Vagina (tissue), 2 donors: ENCODE measurements around the gene MRNIP. TPM values are rescaled to one million over a fixed set of nuclear protein-coding genes. Genes with fewer than 3 reads are reported as not detected.

ENCODE experiments used
- DNase-seq, 2 donors: peaks; one replicate each; pipeline ENCODE4 v3.0.0-alpha.2; 2017; ENCODE audit errors: extremely low spot score in 2 of 2
- H3K27ac ChIP-seq: fragments of 200-600 bp; sonication (generic); one replicate; pipeline ENCODE4 v1.5.1; 2019
- H3K27me3 ChIP-seq: fragments of 200-600 bp; sonication (generic); one replicate; pipeline ENCODE4 v1.5.1; 2019
- H3K36me3 ChIP-seq, 2 donors: fragments of 200-600 bp; sonication (generic); one replicate each; pipeline ENCODE4 v1.5.1; 2017 to 2019
- H3K4me1 ChIP-seq: fragments of 200-600 bp; sonication (generic); one replicate; pipeline ENCODE4 v1.5.1; 2019
- H3K4me3 ChIP-seq, 2 donors: fragments of 200-600 bp; sonication (generic); 1 replicate in 1 of 2; 2 replicates in 1 of 2; pipeline ENCODE4 v1.5.1; 2016 to 2019
- H3K9me3 ChIP-seq: fragments of 200-600 bp; sonication (generic); one replicate; pipeline ENCODE4 v1.5.1; 2019
- CTCF ChIP-seq, 3 experiments: fragments of 450-650 bp in 2 of 3; fragments of 200-600 bp in 1 of 3; sonication (generic) in 1 of 3; IDR thresholded peaks; one replicate each; pipeline ENCODE4 v1.5.1; 2017 to 2019; ENCODE audit warnings: antibody characterized with exemption in 3 of 3, mild to moderate bottlenecking in 2 of 3, moderate library complexity in 2 of 3
- POLR2A ChIP-seq, 2 donors: fragments of 450-650 bp; IDR thresholded peaks; one replicate each; pipeline ENCODE4 v1.6.1; 2017; ENCODE audit warnings: antibody characterized with exemption in 2 of 2, mild to moderate bottlenecking in 2 of 2, moderate library complexity in 2 of 2
- POLR2AphosphoS5 ChIP-seq, 2 donors: sonication (generic); formaldehyde crosslinking; IDR thresholded peaks; one replicate each; pipeline ENCODE4 v1.9.0; 2017; ENCODE audit warnings: antibody characterized with exemption in 2 of 2, mild to moderate bottlenecking in 2 of 2, low read depth in 1 of 2; ENCODE audit not compliant: insufficient read depth in 1 of 2
- intact Hi-C: fragments of 100-400 bp; cut with DNase I; formaldehyde crosslinking; loops from one replicate; pipeline ENCODE4 v1.15.1; 2023
- total RNA-seq: library from RNA; depleted of rRNA; stranded (reverse); fragments of >200 nt; gene quantifications from one replicate; pipeline ENCODE4 v1.2.3, GENCODE V29; 2016

Gene MRNIP
- total RNA-seq, 1 donor from 2014 or later, result 53.8 TPM

- peak in 1 of 2 donors; percentile 94 for DNase-seq
- no peak for TF ChIP-seq POLR2AphosphoS5 (IDR thresholded peaks at IDR 0.05; ENCODE audit: insufficient read depth in 1 of 2, low read depth in 1 of 2)
- no peak for TF ChIP-seq POLR2A (IDR thresholded peaks at IDR 0.05)
- TF ChIP-seq CTCF (IDR thresholded peaks at IDR 0.05), result no peak
- Histone ChIP-seq H3K36me3 (peaks cover 0 to 26% of the 10 kb centered on the region in 2 donors), H3K4me3 (no peak overlapping the region), H3K27ac (peak overlapping the region; percentile 2), H3K4me1 (peaks cover 56% of the 10 kb centered on the region), H3K9me3 (no peaks in the 10 kb centered on the region), H3K27me3 (no peaks in the 10 kb centered on the region)
- intact Hi-C loops, result loop anchor here (10.0 kb wide), 2 partner anchors 51 to 101 kb away; partner anchors contain the start of genes MRNIP and TBC1D9B
Observed at GRCh38 chr5:179803651-179804554, 54.7 kb downstream of the MRNIP start.

GRCh38 chr5:179802950-179803562 is 55.6 kb downstream of the MRNIP start:
- Histone ChIP-seq H3K9me3 (no peaks in the 10 kb centered on the region), H3K36me3 (peaks cover 0 to 34% of the 10 kb centered on the region in 2 donors), H3K27ac (peak overlapping the region; percentile 2), H3K4me1 (peaks cover 53% of the 10 kb centered on the region), H3K27me3 (no peaks in the 10 kb centered on the region), H3K4me3 (no peak overlapping the region)
- TF ChIP-seq POLR2AphosphoS5 (IDR thresholded peaks at IDR 0.05; ENCODE audit: insufficient read depth in 1 of 2, low read depth in 1 of 2) (no peak), POLR2A (IDR thresholded peaks at IDR 0.05) (no peak), CTCF (IDR thresholded peaks at IDR 0.05) (no peak)
- intact Hi-C loops, result loop anchor here (10.0 kb wide), 2 partner anchors 52 to 102 kb away; partner anchors contain the start of genes MRNIP and TBC1D9B
- DNase-seq, result no peak

GRCh38 chr5:179802207-179802883 is 56.3 kb downstream of the MRNIP start:
- intact Hi-C loops, result loop anchor here (10.0 kb wide), 2 partner anchors 52 to 102 kb away; partner anchors contain the start of genes MRNIP and TBC1D9B
- Histone ChIP-seq H3K27ac (no peak overlapping the region), H3K4me1 (peaks cover 46% of the 10 kb centered on the region), H3K9me3 (no peaks in the 10 kb centered on the region), H3K27me3 (no peaks in the 10 kb centered on the region), H3K4me3 (no peak overlapping the region), H3K36me3 (peaks cover 0 to 42% of the 10 kb centered on the region in 2 donors)
- TF ChIP-seq CTCF (IDR thresholded peaks at IDR 0.05) (no peak), POLR2A (IDR thresholded peaks at IDR 0.05) (no peak), POLR2AphosphoS5 (IDR thresholded peaks at IDR 0.05; ENCODE audit: insufficient read depth in 1 of 2, low read depth in 1 of 2) (no peak)
- DNase-seq, result no peak

GRCh38 chr5:179801304-179802206 is 57.1 kb downstream of the MRNIP start:
- TF ChIP-seq POLR2A (IDR thresholded peaks at IDR 0.05) (no peak), CTCF (IDR thresholded peaks at IDR 0.05) (peak; percentile 36 to 70 (median 51))
- peaks cover 52% of the 10 kb centered on the region for H3K4me1 ChIP-seq
- intact Hi-C loops, result loop anchor here (10.0 kb wide), 2 partner anchors 53 to 103 kb away; partner anchors contain the start of genes MRNIP and TBC1D9B
- H3K27me3 ChIP-seq, result no peaks in the 10 kb centered on the region
- peaks cover 0 to 44% of the 10 kb centered on the region in 2 donors for H3K36me3 ChIP-seq
- H3K4me3 ChIP-seq, result no peak overlapping the region
- no peak for DNase-seq
- no peak overlapping the region for H3K27ac ChIP-seq
- H3K9me3 ChIP-seq, result no peaks in the 10 kb centered on the region
